ENCODE data around the gene CDAN1.
A peak's percentile ranks its signal among the peaks of the same experiment; 100 is the strongest.

Gene CDAN1

GRCh38 chr15:42727750-42728381 lies 9.1 kb downstream of the CDAN1 start:
- peaks cover 71% of the 10 kb centered on the region for H3K36me3 Mint-ChIP-seq (ENCODE audit: low read depth)
- H3K4me3 Mint-ChIP-seq = no peak overlapping the region
- no peaks in the 10 kb centered on the region for H3K9me3 Mint-ChIP-seq
- TF ChIP-seq CTCF (IDR thresholded peaks at IDR 0.05; ENCODE audit: unreplicated experiment in 3 of 3) = no peak
- H3K27ac Mint-ChIP-seq = no peak overlapping the region
- H3K4me1 Mint-ChIP-seq = peaks cover 19% of the 10 kb centered on the region
- no peaks in the 10 kb centered on the region for H3K27me3 Mint-ChIP-seq (ENCODE audit: low read depth)

GRCh38 chr15:42726114-42726513 lies 10.8 kb downstream of the CDAN1 start:
- H3K36me3 Mint-ChIP-seq (ENCODE audit: low read depth) = peaks cover 59% of the 10 kb centered on the region
- H3K9me3 Mint-ChIP-seq = no peaks in the 10 kb centered on the region
- no peak overlapping the region for H3K4me3 Mint-ChIP-seq
- TF ChIP-seq CTCF (IDR thresholded peaks at IDR 0.05; ENCODE audit: unreplicated experiment in 3 of 3) = no peak
- no peak overlapping the region for H3K27ac Mint-ChIP-seq
- H3K4me1 Mint-ChIP-seq = peaks cover 10% of the 10 kb centered on the region
- no peaks in the 10 kb centered on the region for H3K27me3 Mint-ChIP-seq (ENCODE audit: low read depth)

GRCh38 chr15:42725331-42725903 lies 11.5 kb downstream of the CDAN1 start:
- H3K9me3 Mint-ChIP-seq = no peaks in the 10 kb centered on the region
- H3K27me3 Mint-ChIP-seq (ENCODE audit: low read depth) = no peaks in the 10 kb centered on the region
- H3K36me3 Mint-ChIP-seq (ENCODE audit: low read depth) = peaks cover 57% of the 10 kb centered on the region
- peaks cover 10% of the 10 kb centered on the region for H3K4me1 Mint-ChIP-seq
- TF ChIP-seq CTCF (IDR thresholded peaks at IDR 0.05; ENCODE audit: unreplicated experiment in 3 of 3) = no peak
- no peak overlapping the region for H3K4me3 Mint-ChIP-seq
- H3K27ac Mint-ChIP-seq = no peak overlapping the region

- no peak overlapping the region for H3K27ac Mint-ChIP-seq
- H3K4me1 Mint-ChIP-seq = peaks cover 8% of the 10 kb centered on the region
- H3K27me3 Mint-ChIP-seq (ENCODE audit: low read depth) = no peaks in the 10 kb centered on the region
- no peak for TF ChIP-seq CTCF (IDR thresholded peaks at IDR 0.05; ENCODE audit: unreplicated experiment in 3 of 3)
- no peak overlapping the region for H3K4me3 Mint-ChIP-seq
- H3K9me3 Mint-ChIP-seq = no peaks in the 10 kb centered on the region
- H3K36me3 Mint-ChIP-seq (ENCODE audit: low read depth) = peaks cover 55% of the 10 kb centered on the region
Measured at GRCh38 chr15:42724276-42724675, 12.7 kb downstream of the CDAN1 start.

- Mint-ChIP-seq H3K9me3 (no peaks in the 10 kb centered on the region), H3K36me3 (ENCODE audit: low read depth) (peaks cover 45% of the 10 kb centered on the region), H3K27ac (peak overlapping the region in 1 of 3 experiments; percentile 13), H3K4me3 (no peak overlapping the region), H3K27me3 (ENCODE audit: low read depth) (no peaks in the 10 kb centered on the region), H3K4me1 (no peaks in the 10 kb centered on the region)
- peak in 2 of 3 experiments; percentile 12 to 18 for TF ChIP-seq CTCF (IDR thresholded peaks at IDR 0.05; ENCODE audit: unreplicated experiment in 3 of 3)
Measured at GRCh38 chr15:42723068-42723467, 13.9 kb downstream of the CDAN1 start.

- no peaks in the 10 kb centered on the region for H3K9me3 Mint-ChIP-seq
- peaks cover 39% of the 10 kb centered on the region for H3K36me3 Mint-ChIP-seq (ENCODE audit: low read depth)
- no peak for TF ChIP-seq CTCF (IDR thresholded peaks at IDR 0.05; ENCODE audit: unreplicated experiment in 3 of 3)
- H3K27me3 Mint-ChIP-seq (ENCODE audit: low read depth) = no peaks in the 10 kb centered on the region
- no peak overlapping the region for H3K4me3 Mint-ChIP-seq
- H3K27ac Mint-ChIP-seq = no peak overlapping the region
- H3K4me1 Mint-ChIP-seq = no peaks in the 10 kb centered on the region
Measured at GRCh38 chr15:42721916-42722315, 15.0 kb downstream of the CDAN1 start.

Data from nephron (organoid).